ENCODE measurements around the gene FUZ. TPM values are rescaled to one million over a fixed set of nuclear protein-coding genes. Genes with fewer than 3 reads are reported as not detected.

FUZ gene
- total and polyA plus RNA-seq, 5 donors, result 13.2 to 25.8 (median 17.2) TPM

DNA sequence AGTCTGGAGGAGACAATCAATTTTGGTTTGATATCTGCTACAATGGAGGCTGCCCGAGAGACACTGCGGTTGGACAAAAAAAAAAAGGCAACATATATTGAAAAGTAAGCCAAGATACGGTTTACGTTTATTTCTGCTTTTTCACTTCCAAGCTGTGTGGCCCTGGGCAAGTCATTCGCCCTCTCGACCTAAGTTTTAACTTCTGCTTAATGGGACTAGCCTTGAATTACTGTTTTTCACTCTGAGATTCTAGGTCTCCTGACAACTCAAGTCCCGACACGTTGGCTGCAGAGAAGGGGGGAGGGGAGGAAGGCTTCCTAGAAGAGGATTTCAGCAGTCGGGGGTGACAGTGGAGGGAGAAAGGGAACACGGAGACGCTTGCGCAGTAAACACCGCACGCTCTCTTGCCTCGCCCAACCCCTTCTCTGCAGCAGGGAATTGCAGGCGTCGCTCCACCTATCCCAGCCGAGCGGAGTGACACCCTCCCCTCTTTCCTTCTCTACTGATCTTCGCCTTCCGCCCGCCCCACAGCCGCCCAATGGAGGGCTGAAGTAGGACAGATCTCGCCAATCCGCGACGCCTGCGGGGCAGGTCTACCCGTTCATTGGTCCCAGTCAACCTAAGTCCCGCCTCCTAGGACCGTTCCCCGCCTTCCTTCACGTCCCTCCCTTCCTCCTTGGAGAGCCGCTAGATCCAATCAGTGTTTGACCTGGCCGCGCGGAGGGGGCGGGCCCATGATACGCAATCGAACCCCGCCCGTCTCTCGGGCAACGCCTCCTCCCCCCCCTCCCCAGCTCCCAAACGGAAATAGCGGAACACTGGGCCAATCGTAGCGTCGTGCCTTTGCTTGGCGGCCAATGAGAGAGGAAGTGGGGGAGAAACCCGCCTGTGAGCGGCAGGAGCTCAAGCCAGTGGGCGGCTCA lies 46.8 kb downstream of the FUZ start:
- H3K9me3 ChIP-seq (ENCODE audit: control insufficient read depth, low read length), result no peaks in the 10 kb centered on the region
- H3K27me3 ChIP-seq (ENCODE audit: control insufficient read depth, insufficient read depth), result no peaks in the 10 kb centered on the region
- ATAC-seq (peak; percentile 94 to 96), DNase-seq (peak; percentile 100)
- peak overlapping the region; percentile 56 for H3K4me3 ChIP-seq (ENCODE audit: low read length)
- intact Hi-C loops (cut with DNase I), result loop anchor here in 1 of 4 donors (5.0 to 10.0 kb wide), 2 partner anchors 36 to 81 kb away; partner anchors contain the start of gene ADM5
- under 1% methylated on average over 53 of the region's 53 CpGs for WGBS
- peaks cover 5% of the 10 kb centered on the region for H3K4me1 ChIP-seq (ENCODE audit: control insufficient read depth, insufficient read depth, low read length)
- peak overlapping the region; percentile 96 for H3K27ac ChIP-seq (ENCODE audit: low read length)

DNA sequence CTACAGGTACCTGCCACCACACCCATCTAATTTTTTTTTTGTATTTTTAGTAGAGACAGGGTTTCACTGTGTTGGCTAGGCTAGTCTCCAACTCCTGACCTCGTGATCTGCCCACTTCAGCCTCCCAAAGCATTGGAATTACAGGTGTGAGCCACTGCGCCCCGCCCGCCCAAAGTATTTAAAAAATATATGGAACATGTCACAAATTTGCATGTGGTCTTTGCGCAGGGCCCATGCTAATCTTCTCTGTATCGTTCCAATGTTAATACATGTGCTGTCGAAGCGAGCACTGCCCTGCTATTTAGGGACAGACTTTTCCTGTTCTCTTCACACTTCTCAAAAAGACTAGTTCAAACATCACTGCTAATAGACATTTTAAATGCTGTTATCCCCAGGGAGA lies 48.8 kb downstream of the FUZ start:
- no peaks in the 10 kb centered on the region for H3K9me3 ChIP-seq (ENCODE audit: control insufficient read depth, low read length)
- no peak overlapping the region for H3K4me3 ChIP-seq (ENCODE audit: low read length)
- no peaks in the 10 kb centered on the region for H3K27me3 ChIP-seq (ENCODE audit: control insufficient read depth, insufficient read depth)
- 95% methylated on average over 8 of the region's 8 CpGs for WGBS
- no peak overlapping the region for H3K27ac ChIP-seq (ENCODE audit: low read length)
- peaks cover 5% of the 10 kb centered on the region for H3K4me1 ChIP-seq (ENCODE audit: control insufficient read depth, insufficient read depth, low read length)
- intact Hi-C loops (cut with DNase I), result loop anchor here in 1 of 4 donors (10.0 kb wide), 1 partner anchor 80 kb away; the partner anchor contains the start of gene ADM5
- DNase-seq, result no peak
- ATAC-seq, result no peak

DNA sequence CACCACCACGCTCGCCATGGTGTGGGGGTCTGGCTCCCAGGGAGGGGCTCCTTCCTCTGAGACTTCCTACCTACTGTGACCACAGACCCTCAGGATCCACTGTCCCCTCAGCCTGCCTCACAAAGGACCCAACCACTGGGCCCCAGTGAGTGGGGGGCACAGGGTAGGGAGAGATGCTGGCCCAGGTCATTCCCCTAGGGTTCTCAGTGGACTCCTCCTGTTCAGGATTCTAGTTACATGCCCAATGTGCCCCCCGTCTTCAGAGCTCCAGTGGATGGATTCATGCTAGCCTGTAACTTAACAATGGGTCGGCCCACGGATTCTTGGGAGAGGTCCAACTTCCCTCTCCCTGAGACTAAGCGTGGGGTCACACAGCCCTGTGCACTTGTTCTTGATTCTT lies 49.9 kb downstream of the FUZ start, which contains the start of gene TSKS:
Gene TSKS, minus strand, starts transcription at position 77 of the 400 bp plus-strand sequence. Its CDS starts 59 bp downstream, at position 18.
- Histone ChIP-seq H3K4me1 (ENCODE audit: control insufficient read depth, insufficient read depth, low read length) (peaks cover 5% of the 10 kb centered on the region), H3K9me3 (ENCODE audit: control insufficient read depth, low read length) (no peaks in the 10 kb centered on the region), H3K27ac (ENCODE audit: low read length) (peak within 1 kb of the TSS; percentile 55), H3K4me3 (ENCODE audit: low read length) (no peak within 1 kb of the TSS), H3K27me3 (ENCODE audit: control insufficient read depth, insufficient read depth) (no peaks in the 10 kb centered on the region)
- ATAC-seq, result no peak
- intact Hi-C loops (cut with DNase I), result loop anchor here in 1 of 4 donors (10.0 kb wide), 1 partner anchor 78 kb away; the partner anchor contains the start of gene ADM5
- WGBS, result 75% methylated on average over 6 of the region's 6 CpGs
- DNase-seq, result no peak

DNA sequence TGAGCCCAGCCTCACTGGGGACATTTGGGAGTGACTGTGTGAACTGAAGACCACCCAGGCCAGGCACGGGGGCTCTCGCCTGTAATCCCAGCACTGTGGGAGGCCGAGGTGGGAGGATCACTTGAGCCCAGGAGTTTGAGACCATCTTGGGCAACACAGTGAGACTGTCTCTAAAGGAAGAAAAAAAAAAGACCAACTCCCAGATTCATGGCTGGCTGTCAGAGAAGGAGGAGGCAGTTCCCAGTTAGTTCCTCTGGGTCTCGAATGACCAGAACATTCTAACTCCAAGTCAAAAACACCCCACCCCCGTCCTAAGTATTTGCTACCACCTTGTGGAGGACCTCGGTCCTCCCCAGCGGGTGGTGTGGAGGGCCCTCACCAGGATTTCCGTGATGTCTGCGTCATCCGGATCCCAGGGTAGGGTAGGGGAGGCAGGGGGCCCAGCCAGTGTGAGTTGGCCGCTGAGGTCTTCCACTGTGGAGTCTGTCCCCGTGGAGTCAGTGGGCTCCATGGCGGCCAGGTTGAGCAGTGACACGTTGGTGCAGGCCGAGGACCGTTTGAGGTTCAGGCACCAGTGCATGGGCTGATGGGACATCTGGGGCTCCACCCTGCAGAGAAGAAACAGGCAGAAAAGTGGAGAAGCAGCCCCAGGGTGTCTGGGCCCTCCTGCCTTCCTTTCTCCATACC lies 51.3 kb downstream of the FUZ start:
- intact Hi-C loops (cut with DNase I), result loop anchor here in 1 of 4 donors (10.0 kb wide), 1 partner anchor 77 kb away; the partner anchor contains the start of gene ADM5
- DNase-seq, result peak; percentile 64 to 78 (median 77)

GRCh38 chr19:49761249-49761624 lies 51.9 kb downstream of the FUZ start:
- Histone ChIP-seq H3K27ac (ENCODE audit: low read length) (peak overlapping the region; percentile 66), H3K27me3 (ENCODE audit: control insufficient read depth, insufficient read depth) (no peaks in the 10 kb centered on the region), H3K9me3 (ENCODE audit: control insufficient read depth, low read length) (no peaks in the 10 kb centered on the region), H3K4me3 (ENCODE audit: low read length) (no peak overlapping the region), H3K4me1 (ENCODE audit: control insufficient read depth, insufficient read depth, low read length) (peaks cover 2% of the 10 kb centered on the region)
- WGBS, result 58% methylated on average over 1 of the region's 1 CpG
- no peak for ATAC-seq
- DNase-seq, result no peak
- intact Hi-C loops (cut with DNase I), result loop anchor here in 1 of 4 donors (10.0 kb wide), 1 partner anchor 76 kb away; the partner anchor contains the start of gene ADM5

More for the DNA sequence above, 51.3 kb downstream of the FUZ start:
- Histone ChIP-seq H3K4me1 (ENCODE audit: control insufficient read depth, insufficient read depth, low read length) (peaks cover 2% of the 10 kb centered on the region), H3K4me3 (ENCODE audit: low read length) (no peak overlapping the region), H3K9me3 (ENCODE audit: control insufficient read depth, low read length) (no peaks in the 10 kb centered on the region), H3K27me3 (ENCODE audit: control insufficient read depth, insufficient read depth) (no peaks in the 10 kb centered on the region), H3K27ac (ENCODE audit: low read length) (peak overlapping the region; percentile 66)
- ATAC-seq, result no peak
- WGBS, result 36% methylated on average over 16 of the region's 16 CpGs

DNA sequence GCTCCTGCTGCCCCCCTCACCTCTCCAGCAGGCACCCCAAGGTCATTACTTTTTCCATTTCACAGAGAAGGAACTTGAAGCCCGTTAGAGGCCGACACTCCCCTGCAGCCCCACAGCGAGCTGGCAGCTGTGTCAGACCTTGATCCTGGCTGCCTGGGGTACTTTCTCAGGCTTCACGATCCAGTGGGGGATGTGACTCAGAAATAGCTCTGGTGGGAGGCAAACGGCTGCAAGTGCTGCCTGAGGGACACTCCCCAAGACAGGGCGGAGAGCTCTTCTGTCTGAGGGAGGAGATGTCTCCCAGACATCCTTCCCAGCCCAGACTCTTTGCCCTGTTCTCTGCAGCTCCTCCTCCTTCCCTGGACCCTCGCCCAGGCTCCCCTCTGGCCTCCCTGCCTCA lies 54.8 kb downstream of the FUZ start:
- Histone ChIP-seq H3K9me3 (ENCODE audit: control insufficient read depth, low read length) (no peaks in the 10 kb centered on the region), H3K27me3 (ENCODE audit: control insufficient read depth, insufficient read depth) (no peaks in the 10 kb centered on the region), H3K4me1 (ENCODE audit: control insufficient read depth, insufficient read depth, low read length) (peaks cover 2% of the 10 kb centered on the region), H3K4me3 (ENCODE audit: low read length) (no peak overlapping the region), H3K27ac (ENCODE audit: low read length) (no peak overlapping the region)
- peak in 1 of 2 donors; percentile 7 for ATAC-seq
- no peak for DNase-seq
- WGBS, result 31% methylated on average over 7 of the region's 7 CpGs
- intact Hi-C loops (cut with DNase I), result no loop called here

Small RNA genes within 50 kb of the gene (microRNA-seq; reads per million reads assigned to microRNA genes)
- gene MIR4749 (0 to 0.42 reads per million in 2 donors), gene MIR6799 (0 reads per million in 2 donors), gene MIR6800 (0 to 0.42 reads per million in 2 donors)

Other genes with a start within 250 kb of the FUZ start
- gene NOSIP, start 232.7 kb downstream of the FUZ start, total RNA-seq, result 10 to 100 TPM; 46.1 to 50.8 (median 48.3) TPM
- 57.7 TPM for gene NOSIP, start 232.7 kb downstream of the FUZ start, polyA plus RNA-seq
- gene PRRG2, start 232.0 kb downstream of the FUZ start, total RNA-seq, result under 1 TPM; 0.42 to 0.83 (median 0.69) TPM
- gene PRRG2, start 232.0 kb downstream of the FUZ start, polyA plus RNA-seq, result 1.2 TPM
- 10 to 100 TPM; 13.1 to 19.9 (median 17.0) TPM for gene PRR12, start 222.1 kb downstream of the FUZ start, total RNA-seq
- 9.8 TPM for gene PRR12, start 222.1 kb downstream of the FUZ start, polyA plus RNA-seq
- gene RRAS, start 173.1 kb downstream of the FUZ start, total RNA-seq, result 100 to 1,000 TPM in 1 of 4 donors, 10 to 100 TPM in 3; 76.7 to 106 (median 85.3) TPM
- gene RRAS, start 173.1 kb downstream of the FUZ start, polyA plus RNA-seq, result 153 TPM
- 10 to 100 TPM; 41.8 to 52.7 (median 42.3) TPM for gene SCAF1, start 171.1 kb downstream of the FUZ start, total RNA-seq
- 23.3 TPM for gene SCAF1, start 171.1 kb downstream of the FUZ start, polyA plus RNA-seq
- gene IRF3, start 147.4 kb downstream of the FUZ start, total RNA-seq, result 10 to 100 TPM; 34.1 to 58.0 (median 40.7) TPM
- gene IRF3, start 147.4 kb downstream of the FUZ start, polyA plus RNA-seq, result 39.6 TPM
- gene BCL2L12, start 147.4 kb downstream of the FUZ start, total RNA-seq, result 10 to 100 TPM in 3 of 4 donors, 1 to 10 TPM in 1; 8.6 to 14.0 (median 12.4) TPM
- gene BCL2L12, start 147.4 kb downstream of the FUZ start, polyA plus RNA-seq, result 15.1 TPM
- 100 to 1,000 TPM; 117 to 131 (median 125) TPM for gene PRMT1, start 136.0 kb downstream of the FUZ start, total RNA-seq
- 154 TPM for gene PRMT1, start 136.0 kb downstream of the FUZ start, polyA plus RNA-seq
- under 1 TPM; 0.28 to 0.82 (median 0.44) TPM for gene ADM5, start 123.7 kb downstream of the FUZ start, total RNA-seq
- 0.52 TPM for gene ADM5, start 123.7 kb downstream of the FUZ start, polyA plus RNA-seq
- 1 to 10 TPM; 4.8 to 8.5 (median 5.7) TPM for gene CPT1C, start 122.2 kb downstream of the FUZ start, total RNA-seq
- gene CPT1C, start 122.2 kb downstream of the FUZ start, polyA plus RNA-seq, result 4.5 TPM
- 1 to 10 TPM in 3 of 4 donors, under 1 TPM in 1; 0.59 to 1.4 (median 1.2) TPM for gene TSKS, start 50.0 kb downstream of the FUZ start, total RNA-seq
- 1.1 TPM for gene TSKS, start 50.0 kb downstream of the FUZ start, polyA plus RNA-seq
- gene AP2A1, start 46.3 kb downstream of the FUZ start, total RNA-seq, result 10 to 100 TPM; 58.8 to 80.7 (median 73.7) TPM
- gene AP2A1, start 46.3 kb downstream of the FUZ start, polyA plus RNA-seq, result 50.8 TPM
- 10 to 100 TPM; 37.8 to 50.4 (median 43.1) TPM for gene MED25, start 5.0 kb upstream of the FUZ start, total RNA-seq
- gene MED25, start 5.0 kb upstream of the FUZ start, polyA plus RNA-seq, result 39.2 TPM
- 100 to 1,000 TPM; 127 to 146 (median 141) TPM for gene PTOV1, start 37.9 kb upstream of the FUZ start, total RNA-seq
- 134 TPM for gene PTOV1, start 37.9 kb upstream of the FUZ start, polyA plus RNA-seq
- gene PNKP, start 54.3 kb upstream of the FUZ start, total RNA-seq, result 100 to 1,000 TPM in 1 of 4 donors, 10 to 100 TPM in 3; 38.6 to 144 (median 42.9) TPM
- gene PNKP, start 54.3 kb upstream of the FUZ start, polyA plus RNA-seq, result 40.8 TPM
- gene AKT1S1, start 64.1 kb upstream of the FUZ start, total RNA-seq, result 10 to 100 TPM; 32.4 to 38.7 (median 36.4) TPM
- gene AKT1S1, start 64.1 kb upstream of the FUZ start, polyA plus RNA-seq, result 40.2 TPM
- gene TBC1D17, start 64.4 kb upstream of the FUZ start, total RNA-seq, result 10 to 100 TPM; 35.7 to 45.7 (median 42.1) TPM
- 35.6 TPM for gene TBC1D17, start 64.4 kb upstream of the FUZ start, polyA plus RNA-seq
- gene IL4I1, start 83.6 kb upstream of the FUZ start, total RNA-seq, result under 1 TPM in 3 of 4 donors, not detected in 1; 0.24 to 0.92 (median 0.60) TPM
- 0.29 TPM for gene IL4I1, start 83.6 kb upstream of the FUZ start, polyA plus RNA-seq
- 10 to 100 TPM in 2 of 4 donors, 1 to 10 TPM in 2; 7.1 to 12.9 (median 9.4) TPM for gene ATF5, start 115.9 kb upstream of the FUZ start, total RNA-seq
- 16.8 TPM for gene ATF5, start 115.9 kb upstream of the FUZ start, polyA plus RNA-seq
- 10 to 100 TPM; 25.9 to 34.0 (median 29.7) TPM for gene NUP62, start 116.2 kb upstream of the FUZ start, total RNA-seq
- 19.9 TPM for gene NUP62, start 116.2 kb upstream of the FUZ start, polyA plus RNA-seq
- 1 to 10 TPM in 3 of 4 donors, under 1 TPM in 1; 0.64 to 1.6 (median 1.3) TPM for gene SIGLEC11, start 147.9 kb upstream of the FUZ start, total RNA-seq
- 0.86 TPM for gene SIGLEC11, start 147.9 kb upstream of the FUZ start, polyA plus RNA-seq
- gene VRK3, start 212.1 kb upstream of the FUZ start, total RNA-seq, result 10 to 100 TPM; 17.7 to 27.1 (median 24.5) TPM
- gene VRK3, start 212.1 kb upstream of the FUZ start, polyA plus RNA-seq, result 15.6 TPM
- gene ZNF473, start 212.7 kb upstream of the FUZ start, total RNA-seq, result 1 to 10 TPM; 3.9 to 5.5 (median 5.1) TPM
- gene ZNF473, start 212.7 kb upstream of the FUZ start, polyA plus RNA-seq, result 2.1 TPM